GM12878 (cell line): ENCODE measurements around the gene NDUFV1. TPM values are rescaled to one million over a fixed set of nuclear protein-coding genes. Genes with fewer than 3 reads are reported as not detected.
A peak's percentile ranks its signal among the peaks of the same experiment; 100 is the strongest.

ENCODE experiments used
- BCLAF1 ChIP-seq: fragments of 450-650 bp; IDR thresholded peaks from 2 replicates; pipeline ENCODE4 v1.6.1; 2017; ENCODE audit warnings: antibody characterized with exemption, mild to moderate bottlenecking, moderate library complexity
- CBX3 ChIP-seq: fragments of 200-600 bp; sonication (generic); IDR thresholded peaks from 2 replicates; pipeline ENCODE4 v1.6.1; 2016; ENCODE audit warnings: low read depth, borderline replicate concordance
- CREB1 ChIP-seq: IDR thresholded peaks from 2 replicates; pipeline ENCODE4 v1.6.1; 2012; ENCODE audit warnings: low read depth, mild to moderate bottlenecking, inconsistent platforms
- CTCF ChIP-seq, 3 experiments: IDR thresholded peaks in 2 of 3; conservative IDR thresholded peaks in 1 of 3; 2 replicates each; pipeline ENCODE4 v1.5.1; 2011; ENCODE audit warnings: low read depth in 3 of 3, low read length in 3 of 3, mild to moderate bottlenecking in 3 of 3, control low read depth in 2 of 3, moderate library complexity in 2 of 3, inconsistent platforms in 1 of 3, mixed read lengths in 1 of 3; ENCODE audit not compliant: control insufficient read depth in 2 of 3, insufficient read depth in 1 of 3; ENCODE audit errors: extremely low read depth in 1 of 3
- DPF2 ChIP-seq: fragments of 450-650 bp; IDR thresholded peaks from 2 replicates; pipeline ENCODE4 v1.6.1; 2017; ENCODE audit warnings: mild to moderate bottlenecking
- HDAC2 ChIP-seq: fragments of 200-600 bp; sonication (generic); IDR thresholded peaks from 2 replicates; pipeline ENCODE4 v1.6.1; 2017
- IRF3 ChIP-seq: fragments of 450-650 bp; IDR thresholded peaks from 2 replicates; pipeline ENCODE4 v1.6.1; 2014; ENCODE audit warnings: mild to moderate bottlenecking
- MAX ChIP-seq: IDR thresholded peaks from 2 replicates; pipeline ENCODE4 v1.6.1; 2012; ENCODE audit warnings: low read depth, low read length, improper control_type of control experiment
- POU2F2 ChIP-seq: IDR thresholded peaks from 3 replicates; pipeline ENCODE4 v1.6.1; 2011; ENCODE audit warnings: low read depth, mild to moderate bottlenecking, low read length, borderline replicate concordance
- SMARCA5 ChIP-seq: fragments of 450-650 bp; IDR thresholded peaks from 2 replicates; pipeline ENCODE4 v1.6.1; 2017; ENCODE audit warnings: mild to moderate bottlenecking
- SREBF1 ChIP-seq: IDR thresholded peaks from 2 replicates; pipeline ENCODE4 v1.6.1; 2012; ENCODE audit warnings: mild to moderate bottlenecking, low read length
- SUPT20H ChIP-seq: IDR thresholded peaks from 2 replicates; pipeline ENCODE4 v1.6.1; 2011; ENCODE audit warnings: low read depth, mild to moderate bottlenecking, low read length, moderate library complexity, borderline replicate concordance; ENCODE audit not compliant: control insufficient read depth
- TAF1 ChIP-seq: IDR thresholded peaks from 2 replicates; pipeline ENCODE4 v1.6.1; 2011; ENCODE audit warnings: mild to moderate bottlenecking, low read depth, low read length, borderline replicate concordance
- ZBTB40 ChIP-seq: fragments of 450-650 bp; IDR thresholded peaks from 2 replicates; pipeline ENCODE4 v1.6.1; 2016; ENCODE audit warnings: mild to moderate bottlenecking, moderate library complexity, borderline replicate concordance
- polyA plus RNA-seq, 11 experiments: library from polyadenylated mRNA; depleted of rRNA in 4 of 11; unstranded in 6 of 11; stranded (reverse) in 5 of 11; fragments of >200 nt; fragmentation: Nextera tagmentation in 4 of 11; fragmentation: Illumina TruSeq in 1 of 11; extraction: Ambion mirVana in 4 of 11; extraction: Trizol in 1 of 11; gene quantifications; 1 replicate in 1 of 11; 2 replicates in 10 of 11; pipeline versions ENCODE4 v1.2.1 to v1.2.3, GENCODE V29; 2011 to 2016; ENCODE audit warnings: inconsistent platforms in 2 of 11, missing spikeins in 2 of 11, low read depth in 1 of 11
- total RNA-seq, 4 experiments: library from RNA; depleted of rRNA in 3 of 4; stranded (reverse); fragments of >200 nt in 3 of 4; fragmentation: Illumina TruSeq in 1 of 4; extraction: Trizol in 1 of 4; gene quantifications; 2 replicates each; pipeline versions ENCODE4 v1.2.1 to v1.2.3, GENCODE V29; 2013 to 2021

Gene NDUFV1
- total and polyA plus RNA-seq, 10 of the 15 experiments (the other 5 are each of a cell fraction or from before 2014, with no cell fraction given), result 8.2 to 380 (median 231) TPM

- no peak for TF ChIP-seq BCLAF1
- peak; percentile 54 to 71 (median 60); a peak in 5 of 6 replicates for TF ChIP-seq CTCF (IDR thresholded peaks at IDR 0.05 in 2 of 3, conservative IDR thresholded peaks at IDR 0.05 in 1 of 3; ENCODE audit: control insufficient read depth in 2 of 3, extremely low read depth in 1 of 3, insufficient read depth in 1 of 3, low read depth in 3 of 3, low read length in 3 of 3)
- TF ChIP-seq CREB1, result peak; percentile 40
- no peak for TF ChIP-seq SUPT20H
- peak; percentile 60; the same call in 1 of the 2 replicates for TF ChIP-seq MAX
- TF ChIP-seq IRF3, result no peak
- TF ChIP-seq TAF1, result peak; percentile 71; the same call in 1 of the 2 replicates
- TF ChIP-seq CBX3, result no peak
- TF ChIP-seq SREBF1, result no peak
- peak; percentile 79 for TF ChIP-seq DPF2
- peak; percentile 97 for TF ChIP-seq SMARCA5
- TF ChIP-seq ZBTB40, result no peak
- no peak for TF ChIP-seq HDAC2
- TF ChIP-seq POU2F2, result peak; percentile 87; the same call in 2 of the 3 replicates
Observed at GRCh38 chr11:67583247-67584204, 23.2 kb upstream of the NDUFV1 start, which contains the start of gene GSTP1 (continued).
